GM12878 (cell line): Measurements from ENCODE around the gene OR9Q1. TPM values are rescaled to one million over a fixed set of nuclear protein-coding genes. Genes with fewer than 3 reads are reported as not detected.

Source experiments
- BACH1 ChIP-seq: fragments of 450-650 bp; IDR thresholded peaks from 2 replicates; pipeline ENCODE4 v1.6.1; 2017; ENCODE audit warnings: mild to moderate bottlenecking, borderline replicate concordance
- IRF4 ChIP-seq: IDR thresholded peaks from 2 replicates; pipeline ENCODE4 v1.6.1; 2011; ENCODE audit warnings: low read depth, low read length
- NKRF ChIP-seq: fragments of 450-650 bp; conservative IDR thresholded peaks from 2 replicates; pipeline ENCODE4 v1.6.1; 2017; ENCODE audit warnings: mild to moderate bottlenecking, moderate library complexity
- NR2C1 ChIP-seq: fragments of 450-650 bp; IDR thresholded peaks from 2 replicates; pipeline ENCODE4 v1.6.1; 2017; ENCODE audit warnings: antibody characterized with exemption, mild to moderate bottlenecking, moderate library complexity
- SKIL ChIP-seq: fragments of 450-650 bp; IDR thresholded peaks from 2 replicates; pipeline ENCODE4 v1.6.1; 2017; ENCODE audit warnings: mild to moderate bottlenecking, low read depth, inconsistent platforms; ENCODE audit not compliant: poor library complexity, severe bottlenecking
- TARDBP ChIP-seq: IDR thresholded peaks from 2 replicates; pipeline ENCODE4 v1.6.1; 2016; ENCODE audit warnings: borderline replicate concordance
- polyA plus RNA-seq, 11 experiments: library from polyadenylated mRNA; depleted of rRNA in 4 of 11; unstranded in 6 of 11; stranded (reverse) in 5 of 11; fragments of >200 nt; fragmentation: Nextera tagmentation in 4 of 11; fragmentation: Illumina TruSeq in 1 of 11; extraction: Ambion mirVana in 4 of 11; extraction: Trizol in 1 of 11; gene quantifications; 1 replicate in 1 of 11; 2 replicates in 10 of 11; pipeline versions ENCODE4 v1.2.1 to v1.2.3, GENCODE V29; 2011 to 2016; ENCODE audit warnings: inconsistent platforms in 2 of 11, missing spikeins in 2 of 11, low read depth in 1 of 11
- total RNA-seq, 4 experiments: library from RNA; depleted of rRNA in 3 of 4; stranded (reverse); fragments of >200 nt in 3 of 4; fragmentation: Illumina TruSeq in 1 of 4; extraction: Trizol in 1 of 4; gene quantifications; 2 replicates each; pipeline versions ENCODE4 v1.2.1 to v1.2.3, GENCODE V29; 2013 to 2021
- TF ChIP-seq, protein P1 (sequence below): fragments of 450-650 bp; IDR thresholded peaks from 2 replicates; pipeline ENCODE4 v1.6.1; 2017; ENCODE audit warnings: mild to moderate bottlenecking

Gene OR9Q1
- total and polyA plus RNA-seq, 10 of the 15 experiments (the other 5 are each of a cell fraction or from before 2014, with no cell fraction given): not detected

DNA sequence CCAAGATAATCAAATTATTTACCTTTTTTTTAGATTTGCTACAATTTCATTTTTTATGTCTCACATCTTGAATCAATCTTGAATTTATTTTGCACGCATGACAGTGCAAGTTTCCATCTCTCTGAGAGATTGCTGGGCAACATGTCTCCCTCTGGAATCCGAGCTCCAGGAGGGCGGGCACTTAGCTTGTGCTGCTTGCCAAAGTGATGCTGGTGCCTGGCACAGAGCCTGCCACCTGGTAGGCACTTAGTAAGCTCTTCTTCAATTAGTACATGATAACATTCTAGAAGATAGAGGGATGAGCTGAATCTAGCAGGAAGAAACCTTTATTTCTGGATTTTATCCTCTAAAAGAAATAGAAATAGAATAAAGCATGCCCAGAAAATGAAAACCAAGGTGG, 129.1 kb downstream of the OR9Q1 start (continued):
- TF ChIP-seq SKIL (no peak), BACH1 (no peak), NKRF (no peak), TARDBP (no peak), NR2C1 (no peak), IRF4 (no peak)
- TF ChIP-seq, protein P1, sequence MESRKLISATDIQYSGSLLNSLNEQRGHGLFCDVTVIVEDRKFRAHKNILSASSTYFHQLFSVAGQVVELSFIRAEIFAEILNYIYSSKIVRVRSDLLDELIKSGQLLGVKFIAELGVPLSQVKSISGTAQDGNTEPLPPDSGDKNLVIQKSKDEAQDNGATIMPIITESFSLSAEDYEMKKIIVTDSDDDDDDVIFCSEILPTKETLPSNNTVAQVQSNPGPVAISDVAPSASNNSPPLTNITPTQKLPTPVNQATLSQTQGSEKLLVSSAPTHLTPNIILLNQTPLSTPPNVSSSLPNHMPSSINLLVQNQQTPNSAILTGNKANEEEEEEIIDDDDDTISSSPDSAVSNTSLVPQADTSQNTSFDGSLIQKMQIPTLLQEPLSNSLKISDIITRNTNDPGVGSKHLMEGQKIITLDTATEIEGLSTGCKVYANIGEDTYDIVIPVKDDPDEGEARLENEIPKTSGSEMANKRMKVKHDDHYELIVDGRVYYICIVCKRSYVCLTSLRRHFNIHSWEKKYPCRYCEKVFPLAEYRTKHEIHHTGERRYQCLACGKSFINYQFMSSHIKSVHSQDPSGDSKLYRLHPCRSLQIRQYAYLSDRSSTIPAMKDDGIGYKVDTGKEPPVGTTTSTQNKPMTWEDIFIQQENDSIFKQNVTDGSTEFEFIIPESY: no peak
